Stimulated activated naive CD4-positive, alpha-beta T cell (primary cell): ENCODE measurements around the gene ARHGDIA.

Experiments used
- DNase-seq, 6 experiments: peaks; one replicate each; lab custom pipeline; 2025; lab: John Stamatoyannopoulos, UW

The ARHGDIA gene

GRCh38 chr17:81888105-81888987, 17.2 kb upstream of the ARHGDIA start:
- no peak for DNase-seq

- no peak for DNase-seq
Measured at GRCh38 chr17:81885869-81886548, 14.9 kb upstream of the ARHGDIA start.

- no peak for DNase-seq
Measured at GRCh38 chr17:81885454-81885853, 14.3 kb upstream of the ARHGDIA start.

GRCh38 chr17:81884968-81885367, 13.8 kb upstream of the ARHGDIA start:
- DNase-seq, result no peak

GRCh38 chr17:81884520-81884919, 13.4 kb upstream of the ARHGDIA start:
- DNase-seq, result no peak

DNA sequence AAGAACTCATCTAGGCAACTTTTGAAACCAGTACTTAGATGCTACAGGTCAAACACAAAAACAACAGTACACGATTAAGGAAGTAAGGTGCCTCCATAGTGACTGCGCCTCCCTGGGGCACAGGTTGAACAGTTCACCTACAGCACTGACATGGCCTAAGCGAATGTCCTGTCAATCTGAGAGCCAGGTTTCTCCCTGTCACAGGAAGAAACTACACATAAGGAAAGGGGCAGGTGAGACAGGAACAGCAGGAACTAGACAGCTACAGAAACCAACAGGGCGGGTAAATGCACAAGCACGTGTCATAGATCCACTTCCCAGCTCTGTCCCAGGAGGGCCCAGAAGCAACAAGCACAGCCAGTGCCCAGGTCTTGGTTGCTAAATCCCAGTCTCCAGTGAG, 8.0 kb upstream of the ARHGDIA start:
- no peak for DNase-seq

DNA sequence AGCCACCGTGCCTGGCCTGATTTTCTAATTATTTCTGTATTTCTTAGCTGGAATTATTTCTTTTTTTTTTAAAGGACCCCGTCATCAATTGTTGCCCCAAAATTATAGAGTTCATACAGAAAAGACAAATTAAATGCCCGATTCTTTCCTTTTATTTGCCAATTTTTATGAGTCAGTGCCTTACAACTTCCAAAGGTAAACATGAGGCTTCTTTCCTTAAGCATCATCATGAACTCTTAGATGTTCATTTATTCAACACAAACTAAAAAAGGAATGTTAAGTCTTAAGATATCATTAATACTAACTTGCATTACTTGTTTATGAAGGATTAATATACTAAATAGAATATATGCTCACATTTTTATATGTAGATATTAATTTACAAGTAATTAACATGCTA, 7.2 kb upstream of the ARHGDIA start:
- DNase-seq, result no peak

GRCh38 chr17:81877569-81877968, 6.4 kb upstream of the ARHGDIA start:
- no peak for DNase-seq

GRCh38 chr17:81871387-81872230, 472 bp upstream of the ARHGDIA start:
- peak; percentile 89 to 96 (median 93) for DNase-seq

DNA sequence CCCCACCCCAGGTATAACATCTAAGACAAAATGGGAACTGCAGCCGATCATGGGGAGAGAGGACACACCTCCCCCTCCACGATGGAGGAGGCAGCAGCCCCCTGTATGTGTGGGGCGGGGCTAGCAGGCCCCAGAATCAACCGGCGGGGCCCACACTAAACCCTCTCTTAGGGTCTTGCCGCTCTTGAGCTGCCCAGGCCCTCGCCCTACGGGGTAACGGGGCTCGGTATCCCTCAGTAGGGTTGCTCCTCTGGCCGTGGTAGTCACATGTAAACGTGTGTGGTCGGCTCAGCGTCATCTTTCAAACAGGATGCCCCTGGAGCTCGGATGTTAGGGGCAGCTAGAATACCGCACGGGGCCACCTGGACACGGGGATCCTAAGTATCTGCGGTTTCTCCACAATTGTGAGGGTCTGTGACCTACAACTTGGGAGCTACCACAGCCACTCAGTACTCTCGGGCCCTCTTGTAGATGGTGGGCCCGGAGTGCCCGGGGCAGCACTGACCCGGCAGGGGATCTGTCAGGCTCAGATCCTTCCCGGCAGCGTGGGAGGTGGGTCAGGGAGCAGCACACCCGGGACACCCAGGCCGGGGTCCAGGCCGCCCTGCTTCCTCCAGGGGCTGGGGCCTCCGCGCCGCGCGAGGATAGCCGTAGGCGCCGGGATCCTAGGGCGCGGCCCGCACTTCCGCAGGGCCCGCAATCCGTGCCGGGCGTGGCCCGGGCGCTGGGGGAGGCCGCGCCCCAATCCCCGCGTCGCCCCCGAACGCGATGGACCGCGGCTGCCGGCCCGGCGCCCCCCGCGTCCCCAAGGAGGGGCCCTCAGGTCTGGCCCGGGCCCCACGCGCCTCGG, 781 bp downstream of the ARHGDIA start:
- peak in 4 of 6 experiments; percentile 30 to 61 (median 44) for DNase-seq

DNA sequence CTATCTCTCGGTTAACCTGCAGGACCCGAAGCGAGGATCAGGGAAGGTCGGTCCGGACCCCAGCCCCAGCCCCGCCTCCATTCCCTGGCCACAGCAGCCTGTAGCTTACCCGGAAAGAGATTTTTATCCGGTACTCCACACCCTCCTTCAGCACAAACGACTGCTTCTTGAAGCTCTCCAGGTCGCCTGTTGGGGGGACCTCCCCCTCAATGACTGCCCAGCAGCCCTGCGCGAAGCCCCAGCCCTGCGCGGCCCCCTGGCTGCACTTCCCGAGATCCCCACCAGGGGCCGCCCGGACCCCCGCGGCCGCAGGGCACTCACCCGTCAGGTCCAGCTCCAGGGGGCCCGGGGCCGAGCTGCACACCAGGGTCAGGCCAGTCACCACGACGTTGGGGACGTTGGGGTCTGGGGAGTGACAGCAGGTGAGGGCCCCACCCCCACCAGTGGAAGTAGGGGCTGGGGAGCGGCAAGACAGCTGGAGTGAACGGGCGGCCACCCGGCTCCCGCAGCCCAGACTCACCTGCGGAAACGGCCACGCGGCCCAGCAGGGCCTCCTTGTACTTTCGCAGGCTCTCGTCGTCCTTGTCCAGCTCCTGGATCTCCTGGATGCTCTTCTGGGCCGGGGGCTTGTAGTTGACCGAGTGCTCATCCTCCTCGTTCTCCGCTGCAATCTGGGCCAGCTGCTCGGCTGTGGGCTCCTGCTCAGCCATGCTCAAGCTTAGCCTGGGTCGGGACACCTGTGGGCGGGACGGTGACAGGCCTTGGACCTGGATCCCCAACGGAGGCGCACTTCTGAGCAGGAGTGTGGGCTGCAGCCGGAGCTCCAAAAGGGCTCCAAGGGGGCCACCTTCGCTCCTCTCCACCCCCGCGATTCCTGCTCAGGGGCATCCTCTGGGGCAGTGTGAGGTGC, 1.7 kb downstream of the ARHGDIA start:
- peak in 3 of 6 experiments; percentile 30 to 61 (median 39) for DNase-seq

DNA sequence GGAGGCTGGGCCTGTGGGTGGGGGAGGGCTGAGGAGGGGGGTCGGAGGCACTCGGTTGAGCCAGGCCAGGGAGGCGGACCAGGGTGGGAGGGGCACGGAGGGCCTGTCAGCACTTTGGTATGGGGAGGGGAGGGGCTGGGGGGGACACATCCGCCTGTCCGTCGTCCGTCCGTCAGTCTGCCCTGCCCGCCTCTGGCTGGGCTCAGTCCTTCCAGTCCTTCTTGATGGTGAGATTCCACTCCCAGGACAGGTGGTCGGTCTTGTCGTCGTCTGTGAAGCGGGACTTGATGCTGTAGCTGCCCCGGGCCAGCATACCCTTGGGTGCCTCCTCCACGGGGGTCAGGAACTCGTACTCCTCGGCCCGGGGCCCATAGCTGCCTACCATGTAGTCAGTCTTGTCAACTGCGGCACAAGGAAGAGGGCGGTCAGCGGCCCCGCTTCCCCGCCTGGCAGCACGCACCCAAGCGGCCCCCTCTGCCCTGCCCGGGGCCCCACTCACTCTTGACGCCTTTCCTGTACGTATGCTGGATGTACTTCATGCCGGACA, 2.4 kb downstream of the ARHGDIA start:
- DNase-seq, result peak in 2 of 6 experiments; percentile 17 to 29

- DNase-seq, result peak in 1 of 6 experiments; percentile 42
Measured at GRCh38 chr17:81867991-81868673, 3.0 kb downstream of the ARHGDIA start.

DNA sequence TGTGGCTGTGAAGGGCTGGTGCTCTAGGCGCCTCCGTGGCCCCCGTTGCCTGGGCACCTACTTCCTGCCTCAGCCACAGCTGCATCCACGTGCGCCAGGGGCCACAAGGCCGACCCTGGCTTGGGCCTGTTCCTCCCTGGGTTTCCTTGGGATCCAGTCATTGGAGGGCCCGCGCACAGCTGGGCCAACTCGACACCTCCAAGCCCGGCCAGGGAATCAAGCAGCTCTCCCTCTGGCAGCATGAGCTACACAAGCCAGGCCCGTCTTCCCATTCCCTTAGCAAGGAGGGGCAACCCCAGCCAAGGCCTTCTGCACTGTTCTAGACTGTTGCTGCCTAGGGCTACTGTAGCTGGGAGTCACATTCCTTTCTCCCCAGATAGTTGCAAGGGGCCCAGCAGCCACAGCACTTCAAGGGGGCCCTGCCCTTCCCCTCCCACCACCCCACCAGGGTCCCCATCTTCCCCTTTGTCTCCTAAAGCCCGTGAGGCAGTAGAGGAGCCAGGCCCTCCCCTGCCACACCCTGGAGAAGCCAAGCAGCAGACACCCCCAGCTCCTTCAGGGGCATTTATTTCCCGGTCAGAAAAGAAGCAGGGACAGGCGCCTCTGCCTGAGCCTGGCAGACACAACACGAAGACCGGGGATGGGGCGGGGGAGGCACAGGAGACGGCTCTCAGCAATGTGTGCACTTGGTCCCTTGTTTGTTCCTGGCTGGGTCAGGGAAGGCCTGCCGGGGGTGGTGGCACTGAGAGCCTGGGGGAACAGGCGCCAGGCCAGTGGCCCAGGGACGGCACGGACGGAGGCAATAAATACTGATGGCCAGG, 3.8 kb downstream of the ARHGDIA start:
- peak in 3 of 6 experiments; percentile 28 to 45 (median 34) for DNase-seq

DNA sequence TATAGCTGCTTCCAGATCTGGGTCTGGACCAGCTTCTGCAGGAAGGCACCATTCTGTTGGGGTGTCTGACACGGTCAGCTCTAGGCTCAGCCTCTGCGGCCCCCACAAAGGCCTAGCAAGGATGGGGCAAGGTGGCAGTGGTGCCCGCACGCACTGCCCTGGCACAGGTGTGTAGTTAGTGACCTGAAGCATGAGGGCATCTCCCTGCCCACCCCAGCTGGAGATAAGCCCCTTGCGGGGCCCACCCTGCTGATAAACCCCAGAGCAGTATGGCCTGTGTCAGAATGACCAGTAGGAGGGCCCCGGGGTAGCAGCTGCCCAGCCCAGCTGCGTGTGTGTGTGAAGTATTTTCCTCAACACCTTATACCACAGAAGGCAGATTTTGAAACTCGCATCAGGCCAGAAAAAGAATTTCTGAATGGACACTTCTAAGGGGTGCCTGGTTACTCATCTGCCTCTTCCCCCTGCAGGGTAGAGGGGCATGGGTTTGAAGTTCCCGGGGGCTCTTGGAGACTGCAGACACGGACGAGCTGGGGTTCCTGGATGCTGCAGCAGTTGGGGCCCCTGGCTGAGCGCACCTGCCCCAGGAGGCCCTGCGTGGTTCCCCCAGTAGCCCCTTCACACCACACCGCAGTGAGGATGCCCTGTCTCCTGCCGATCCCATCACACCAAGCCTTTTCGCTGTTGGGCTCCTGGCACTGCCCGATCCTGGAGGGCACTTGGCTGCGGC, 4.5 kb downstream of the ARHGDIA start:
- peak in 2 of 6 experiments; percentile 32 to 45 for DNase-seq

DNA sequence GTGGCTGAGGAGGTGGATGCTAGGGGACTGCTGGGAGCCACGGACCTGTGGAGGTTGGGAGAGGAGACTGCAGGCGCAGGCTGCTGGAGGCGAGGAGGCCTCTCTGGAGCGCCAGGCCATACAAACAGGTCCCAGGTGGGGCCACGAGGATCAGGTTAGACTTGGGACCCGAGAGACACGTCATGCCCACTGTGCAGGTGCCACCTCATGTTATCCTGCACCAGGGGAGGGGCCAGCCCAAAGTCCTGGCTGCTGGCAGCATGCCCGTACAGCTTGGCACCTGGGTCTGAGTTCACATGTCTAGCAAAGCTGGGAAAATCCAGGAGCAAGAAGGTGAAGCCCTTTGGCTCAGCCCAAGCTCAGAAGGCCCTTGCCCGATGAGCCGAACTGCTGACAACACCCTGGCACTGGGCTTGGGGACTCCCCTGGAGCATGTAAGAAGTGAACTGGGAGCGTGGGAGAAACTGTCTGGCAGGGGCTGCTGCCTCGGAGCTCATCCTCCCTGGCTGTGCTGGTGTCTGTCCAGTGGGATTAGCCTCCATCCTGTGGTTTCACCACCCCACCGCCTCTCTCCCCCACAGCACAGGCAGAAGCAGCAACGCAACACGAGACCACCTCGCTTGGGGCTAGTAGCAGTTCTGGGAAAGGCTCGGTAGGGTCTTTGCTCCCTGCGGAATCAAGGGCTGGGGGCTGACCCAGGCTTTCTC, 5.3 kb downstream of the ARHGDIA start:
- DNase-seq, result peak in 1 of 6 experiments; percentile 34

- peak in 1 of 6 experiments; percentile 13 for DNase-seq
Measured at GRCh38 chr17:81865358-81865732, 5.8 kb downstream of the ARHGDIA start.
